Nephron (organoid): ENCODE measurements around the gene ARHGAP26.
"Not testable (repeated sequence)": the region's sequence is repeated elsewhere in the genome, so short reads cannot be mapped to it uniquely, and the experiment has no call there.

Source experiments
- H3K27ac Mint-ChIP-seq, 3 experiments: 2 replicates each; pipeline ENCODE4 v1.8.0; 2020; ENCODE audit warnings: mixed read lengths in 3 of 3, mild to moderate bottlenecking in 2 of 3, moderate library complexity in 1 of 3
- H3K27me3 Mint-ChIP-seq: 2 replicates; pipeline ENCODE4 v1.8.0; 2021; ENCODE audit warnings: low read depth, mild to moderate bottlenecking, moderate library complexity, mixed read lengths
- H3K36me3 Mint-ChIP-seq: 2 replicates; pipeline ENCODE4 v1.8.0; 2020; ENCODE audit warnings: low read depth, mixed read lengths
- H3K4me1 Mint-ChIP-seq: 2 replicates; pipeline ENCODE4 v1.8.0; 2020; ENCODE audit warnings: mixed read lengths
- H3K4me3 Mint-ChIP-seq, 3 experiments: 2 replicates each; pipeline ENCODE4 v1.8.0; 2020; ENCODE audit warnings: mild to moderate bottlenecking in 3 of 3, mixed read lengths in 3 of 3, moderate library complexity in 2 of 3
- H3K9me3 Mint-ChIP-seq: 2 replicates; pipeline ENCODE4 v1.8.0; 2020; ENCODE audit warnings: mixed read lengths
- CTCF ChIP-seq, 3 experiments: fragments of 200-600 bp; sonication (generic); IDR thresholded peaks; one replicate each; pipeline ENCODE4 v1.5.0; 2021; ENCODE audit warnings: antibody characterized with exemption in 3 of 3; ENCODE audit not compliant: unreplicated experiment in 3 of 3

ARHGAP26 gene

GRCh38 chr5:143197260-143197656, 427.1 kb downstream of the ARHGAP26 start:
- no peaks in the 10 kb centered on the region for H3K36me3 Mint-ChIP-seq
- no peak overlapping the region for H3K27ac Mint-ChIP-seq
- no peaks in the 10 kb centered on the region for H3K4me1 Mint-ChIP-seq
- no peak overlapping the region for H3K4me3 Mint-ChIP-seq
- H3K27me3 Mint-ChIP-seq, result no peaks in the 10 kb centered on the region
- H3K9me3 Mint-ChIP-seq, result peaks cover 9% of the 10 kb centered on the region
- TF ChIP-seq CTCF (IDR thresholded peaks at IDR 0.05; ENCODE audit: unreplicated experiment in 3 of 3), result no peak

DNA sequence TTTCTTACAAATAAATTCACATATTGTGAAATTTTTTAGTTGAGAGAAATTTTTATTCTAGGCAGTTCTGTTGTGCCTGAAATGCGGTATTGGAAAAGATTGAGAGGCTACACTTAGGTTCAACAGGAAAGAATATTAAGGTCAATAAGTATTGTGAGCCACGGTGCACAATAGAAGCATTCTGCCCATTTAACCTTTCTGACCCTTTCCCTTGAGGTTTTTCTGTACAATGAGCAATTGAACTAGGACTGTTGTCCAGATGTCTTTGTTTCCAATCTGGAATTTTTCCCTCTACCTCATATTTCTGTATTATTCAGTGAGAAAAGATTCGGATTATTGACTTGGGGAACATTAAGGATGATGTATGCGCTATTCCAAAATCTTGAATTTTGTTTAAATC, 428.2 kb downstream of the ARHGAP26 start:
- Mint-ChIP-seq H3K27me3 (no peaks in the 10 kb centered on the region), H3K27ac (no peak overlapping the region), H3K9me3 (peaks cover 11% of the 10 kb centered on the region), H3K4me1 (no peaks in the 10 kb centered on the region), H3K36me3 (no peaks in the 10 kb centered on the region), H3K4me3 (no peak overlapping the region)
- TF ChIP-seq CTCF (IDR thresholded peaks at IDR 0.05; ENCODE audit: unreplicated experiment in 3 of 3), result no peak

GRCh38 chr5:143199161-143199560, 429.0 kb downstream of the ARHGAP26 start:
- Mint-ChIP-seq H3K4me3 (no peak overlapping the region), H3K27me3 (no peaks in the 10 kb centered on the region), H3K27ac (no peak overlapping the region), H3K36me3 (no peaks in the 10 kb centered on the region), H3K9me3 (peaks cover 11% of the 10 kb centered on the region), H3K4me1 (no peaks in the 10 kb centered on the region)
- TF ChIP-seq CTCF (IDR thresholded peaks at IDR 0.05; ENCODE audit: unreplicated experiment in 3 of 3), result no peak

GRCh38 chr5:143199843-143200242, 429.7 kb downstream of the ARHGAP26 start:
- no peak overlapping the region for H3K4me3 Mint-ChIP-seq
- no peak for TF ChIP-seq CTCF (IDR thresholded peaks at IDR 0.05; ENCODE audit: unreplicated experiment in 3 of 3)
- peaks cover under 1% of the 10 kb centered on the region for H3K4me1 Mint-ChIP-seq
- H3K9me3 Mint-ChIP-seq, result peaks cover 11% of the 10 kb centered on the region
- H3K27ac Mint-ChIP-seq, result no peak overlapping the region
- H3K27me3 Mint-ChIP-seq, result no peaks in the 10 kb centered on the region
- no peaks in the 10 kb centered on the region for H3K36me3 Mint-ChIP-seq

GRCh38 chr5:143200781-143201398, 430.7 kb downstream of the ARHGAP26 start:
- H3K9me3 Mint-ChIP-seq, result peaks cover 11% of the 10 kb centered on the region
- H3K27me3 Mint-ChIP-seq, result no peaks in the 10 kb centered on the region
- H3K27ac Mint-ChIP-seq, result no peak overlapping the region
- no peaks in the 10 kb centered on the region for H3K36me3 Mint-ChIP-seq
- no peak for TF ChIP-seq CTCF (IDR thresholded peaks at IDR 0.05; ENCODE audit: unreplicated experiment in 3 of 3)
- peaks cover 11% of the 10 kb centered on the region for H3K4me1 Mint-ChIP-seq
- H3K4me3 Mint-ChIP-seq, result no peak overlapping the region

- Mint-ChIP-seq H3K9me3 (peaks cover 11% of the 10 kb centered on the region), H3K4me3 (no peak overlapping the region), H3K36me3 (no peaks in the 10 kb centered on the region), H3K27ac (no peak overlapping the region), H3K27me3 (no peaks in the 10 kb centered on the region), H3K4me1 (peaks cover 17% of the 10 kb centered on the region)
- no peak for TF ChIP-seq CTCF (IDR thresholded peaks at IDR 0.05; ENCODE audit: unreplicated experiment in 3 of 3)
Observed at GRCh38 chr5:143201589-143201988, 431.4 kb downstream of the ARHGAP26 start.

DNA sequence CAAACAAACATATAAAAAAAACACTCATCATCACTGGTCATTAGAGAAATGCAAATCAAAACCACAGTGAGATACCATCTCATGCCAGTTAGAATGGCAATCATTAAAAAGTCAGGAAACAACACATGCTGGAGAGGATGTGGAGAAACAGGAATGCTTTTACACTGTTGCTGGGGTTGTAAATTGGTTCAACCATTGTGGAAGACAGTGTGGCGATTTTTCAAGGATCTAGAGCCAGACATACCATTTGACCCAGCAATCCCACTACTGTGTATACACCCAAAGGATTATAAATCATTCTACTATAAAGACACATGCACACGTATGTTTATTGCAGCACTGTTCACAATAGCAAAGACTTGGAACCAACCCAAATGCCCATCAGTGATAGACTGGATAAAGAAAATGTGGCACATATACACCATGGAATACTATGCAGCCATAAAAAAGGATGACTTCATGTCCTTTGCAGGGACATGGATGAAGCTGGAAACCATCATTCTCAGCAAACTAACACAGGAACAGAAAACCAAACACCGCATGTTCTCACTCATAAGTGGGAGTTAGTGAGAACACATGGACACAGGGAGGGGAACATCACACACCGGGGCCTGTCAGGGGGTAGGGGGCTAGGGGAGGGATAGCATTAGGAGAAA, 433.3 kb downstream of the ARHGAP26 start:
- not testable (repeated sequence) for H3K36me3 Mint-ChIP-seq, H3K27me3 Mint-ChIP-seq, H3K9me3 Mint-ChIP-seq, H3K27ac Mint-ChIP-seq, H3K4me3 Mint-ChIP-seq
- H3K4me1 Mint-ChIP-seq, result peaks cover 35% of the 10 kb centered on the region
